GM12892 (cell line): ENCODE data around the gene YEATS4.

Source experiments
- POLR2A ChIP-seq: IDR thresholded peaks from 2 replicates; pipeline ENCODE4 v1.6.1; 2011; ENCODE audit warnings: low read depth, low read length, control low read depth
- POLR2AphosphoS5 ChIP-seq: IDR thresholded peaks from 2 replicates; pipeline ENCODE4 v1.6.1; 2011; ENCODE audit warnings: low read depth, low read length, control low read depth

DNA sequence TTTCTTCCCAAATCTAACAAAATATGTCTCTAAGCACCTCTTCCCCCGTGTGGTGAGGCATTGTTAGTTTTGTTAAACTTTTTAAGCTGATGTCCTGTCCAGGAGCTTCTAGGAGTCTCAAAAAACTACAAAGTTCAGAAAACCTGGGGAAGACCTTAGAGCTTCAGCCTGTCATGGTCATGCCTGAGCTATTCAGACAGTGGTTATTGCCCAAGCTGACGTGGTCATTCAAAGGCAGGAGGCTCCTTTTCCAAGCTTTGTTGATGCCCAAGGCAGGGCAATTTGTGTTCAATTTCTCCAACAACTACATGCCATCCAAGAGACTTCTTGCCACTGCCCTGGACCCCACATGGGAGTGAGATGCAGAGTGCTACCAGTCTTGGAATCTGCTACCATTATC, 17.1 kb upstream of the YEATS4 start:
- TF ChIP-seq POLR2AphosphoS5, result no peak
- no peak for TF ChIP-seq POLR2A
